ENCODE measurements around the gene AP3D1.

DNA sequence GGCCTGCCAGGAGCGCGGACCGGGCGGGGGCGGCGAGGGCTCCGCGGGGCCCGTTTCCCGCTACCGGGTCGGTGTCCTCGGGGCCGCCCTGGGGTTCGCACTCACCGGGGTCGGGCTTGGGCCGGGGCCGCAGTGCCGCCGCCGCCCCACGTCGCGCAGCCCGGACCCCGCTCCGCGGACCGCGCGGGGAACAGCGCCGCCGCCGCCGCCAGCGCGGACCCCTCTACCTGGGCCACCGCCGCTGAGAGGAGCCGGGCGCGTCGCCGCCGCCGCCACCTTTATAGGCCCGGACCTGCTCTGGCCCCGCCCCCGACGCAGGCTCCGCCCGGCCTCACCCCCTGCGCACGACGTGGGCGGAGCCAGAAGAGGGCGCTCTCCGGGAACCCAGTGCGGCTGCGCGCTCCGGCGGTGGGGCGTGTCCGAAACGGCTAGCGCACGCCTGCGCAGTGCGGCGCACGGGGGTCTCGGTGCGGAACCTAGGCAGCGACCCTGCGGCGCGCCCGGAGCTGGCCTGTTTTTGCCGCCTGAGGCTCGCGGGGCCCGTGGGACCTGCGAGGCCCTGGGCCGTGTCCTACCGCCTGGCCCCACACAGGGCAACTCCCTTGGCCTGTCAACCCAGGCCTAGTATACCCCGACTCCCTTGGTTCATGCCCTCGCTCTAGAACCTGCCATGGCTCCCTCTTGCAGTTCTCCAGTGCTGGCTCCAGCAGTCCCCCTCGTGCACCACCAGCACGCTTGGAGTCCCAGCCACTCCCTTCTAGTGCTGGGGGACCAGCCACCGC is 100.2 kb downstream of the AP3D1 start, which contains the start of gene MKNK2:
- TF ChIP-seq, protein P1, sequence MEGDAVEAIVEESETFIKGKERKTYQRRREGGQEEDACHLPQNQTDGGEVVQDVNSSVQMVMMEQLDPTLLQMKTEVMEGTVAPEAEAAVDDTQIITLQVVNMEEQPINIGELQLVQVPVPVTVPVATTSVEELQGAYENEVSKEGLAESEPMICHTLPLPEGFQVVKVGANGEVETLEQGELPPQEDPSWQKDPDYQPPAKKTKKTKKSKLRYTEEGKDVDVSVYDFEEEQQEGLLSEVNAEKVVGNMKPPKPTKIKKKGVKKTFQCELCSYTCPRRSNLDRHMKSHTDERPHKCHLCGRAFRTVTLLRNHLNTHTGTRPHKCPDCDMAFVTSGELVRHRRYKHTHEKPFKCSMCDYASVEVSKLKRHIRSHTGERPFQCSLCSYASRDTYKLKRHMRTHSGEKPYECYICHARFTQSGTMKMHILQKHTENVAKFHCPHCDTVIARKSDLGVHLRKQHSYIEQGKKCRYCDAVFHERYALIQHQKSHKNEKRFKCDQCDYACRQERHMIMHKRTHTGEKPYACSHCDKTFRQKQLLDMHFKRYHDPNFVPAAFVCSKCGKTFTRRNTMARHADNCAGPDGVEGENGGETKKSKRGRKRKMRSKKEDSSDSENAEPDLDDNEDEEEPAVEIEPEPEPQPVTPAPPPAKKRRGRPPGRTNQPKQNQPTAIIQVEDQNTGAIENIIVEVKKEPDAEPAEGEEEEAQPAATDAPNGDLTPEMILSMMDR (conservative IDR thresholded peaks at IDR 0.05 in 1 of 2, IDR thresholded peaks at IDR 0.05 in 1 of 2; ENCODE audit: extremely low read depth in 1 of 2, insufficient read depth in 1 of 2, low read depth in 1 of 2, low read length in 2 of 2), result peak; percentile 27 to 59
- no peak for TF ChIP-seq EZH2 (IDR thresholded peaks at IDR 0.05; ENCODE audit: borderline replicate concordance, low read length)

Data from mammary epithelial cell (primary cell).